HG02763 (cell line): Measurements from ENCODE around the gene YWHAH.

Experiments
- ATAC-seq: cut with Tn5 transposase; IDR thresholded peaks from one replicate; pipeline ENCODE4 v1.9.1; 2021; ENCODE audit warnings: mild to moderate bottlenecking, moderate library complexity; ENCODE audit not compliant: unreplicated experiment

YWHAH gene

DNA sequence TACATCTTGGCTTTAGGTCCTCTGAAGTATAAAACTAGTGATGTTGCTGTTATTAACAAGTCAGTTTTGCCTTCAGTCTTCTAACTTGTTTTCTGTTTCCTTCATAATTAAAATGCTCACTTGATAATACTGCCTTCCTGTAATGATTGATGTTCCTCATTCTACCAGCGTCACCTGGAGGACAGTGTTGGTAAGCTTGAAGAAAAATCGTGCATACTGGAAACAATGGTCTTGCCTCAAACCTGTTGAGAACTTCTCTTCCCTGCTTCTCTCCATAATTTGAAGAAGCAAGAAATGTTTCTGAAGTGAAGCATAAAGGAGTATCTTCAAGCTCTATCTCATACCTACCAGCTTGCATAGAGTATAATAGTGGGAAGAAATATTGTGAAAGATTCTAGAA lies 3.0 kb downstream of the YWHAH start:
- no peak for ATAC-seq

GRCh38 chr22:31948002-31948401 lies 3.7 kb downstream of the YWHAH start:
- no peak for ATAC-seq

- no peak for ATAC-seq
These were observed 5.9 kb downstream of the YWHAH start for GRCh38 chr22:31950226-31950625.

DNA sequence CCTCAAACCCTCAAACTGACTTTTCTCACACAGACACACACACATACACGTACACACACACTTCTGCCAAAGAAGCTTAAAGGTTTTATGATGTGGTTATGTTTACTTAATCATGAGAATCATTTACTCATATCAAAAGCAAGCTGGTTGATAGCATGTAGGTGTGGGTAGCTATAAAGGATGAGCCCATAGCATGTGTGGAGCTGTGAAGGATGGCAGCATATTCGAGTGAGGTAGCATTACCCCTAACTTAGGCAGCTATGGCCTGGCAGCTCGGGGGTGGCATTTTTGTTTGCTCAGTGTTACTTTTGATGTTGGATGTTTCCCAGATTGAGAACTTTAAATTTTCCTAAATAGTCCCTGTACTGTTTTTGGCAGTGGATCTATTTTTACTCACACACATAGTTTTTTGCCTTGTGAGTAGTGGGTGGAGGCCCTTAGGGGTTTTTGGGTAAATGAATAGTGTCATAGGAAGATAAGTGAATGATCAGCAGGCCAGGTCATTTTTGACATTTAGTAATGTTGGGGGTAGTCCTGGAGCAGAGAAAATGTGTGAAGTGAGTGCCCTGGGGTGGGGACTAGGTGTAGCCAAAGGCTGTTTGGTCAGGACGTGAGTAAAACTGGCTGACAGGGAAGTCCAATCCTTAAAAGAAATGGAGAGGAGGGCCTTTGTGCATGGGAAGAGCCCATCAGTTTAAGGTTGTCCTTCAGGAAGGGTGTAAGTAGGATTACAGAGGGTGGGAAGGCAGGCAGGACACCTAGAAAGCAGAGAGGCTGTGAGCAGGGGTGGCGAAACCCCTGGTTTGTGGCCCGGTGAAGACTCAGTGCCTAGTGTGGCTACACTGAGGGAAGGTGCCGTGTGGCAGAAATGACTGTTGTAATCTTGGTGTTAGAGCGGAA lies 7.1 kb downstream of the YWHAH start:
- no peak for ATAC-seq

DNA sequence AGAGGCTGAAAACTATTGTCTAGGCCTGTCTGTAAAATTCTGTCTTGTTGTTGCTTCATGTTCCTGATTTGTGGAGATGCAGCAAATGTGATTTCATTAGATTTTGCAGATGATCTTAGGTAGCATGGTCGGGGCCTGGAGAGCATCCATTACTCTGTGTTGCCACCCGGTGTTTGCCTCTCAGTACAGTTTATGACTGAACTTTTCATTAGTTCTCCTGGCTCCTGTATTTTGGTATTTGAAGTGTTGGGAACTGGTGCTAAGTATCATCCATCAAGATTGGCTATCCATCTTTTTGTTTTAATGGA lies 7.7 kb downstream of the YWHAH start:
- no peak for ATAC-seq

GRCh38 chr22:31952472-31952871 lies 8.1 kb downstream of the YWHAH start:
- no peak for ATAC-seq

- no peak for ATAC-seq
These were observed 8.9 kb downstream of the YWHAH start for GRCh38 chr22:31953261-31953660.

- no peak for ATAC-seq
These were observed 10.5 kb downstream of the YWHAH start for GRCh38 chr22:31954535-31955523.

- ATAC-seq: no peak
These were observed 12.0 kb downstream of the YWHAH start for GRCh38 chr22:31956360-31956759.

DNA sequence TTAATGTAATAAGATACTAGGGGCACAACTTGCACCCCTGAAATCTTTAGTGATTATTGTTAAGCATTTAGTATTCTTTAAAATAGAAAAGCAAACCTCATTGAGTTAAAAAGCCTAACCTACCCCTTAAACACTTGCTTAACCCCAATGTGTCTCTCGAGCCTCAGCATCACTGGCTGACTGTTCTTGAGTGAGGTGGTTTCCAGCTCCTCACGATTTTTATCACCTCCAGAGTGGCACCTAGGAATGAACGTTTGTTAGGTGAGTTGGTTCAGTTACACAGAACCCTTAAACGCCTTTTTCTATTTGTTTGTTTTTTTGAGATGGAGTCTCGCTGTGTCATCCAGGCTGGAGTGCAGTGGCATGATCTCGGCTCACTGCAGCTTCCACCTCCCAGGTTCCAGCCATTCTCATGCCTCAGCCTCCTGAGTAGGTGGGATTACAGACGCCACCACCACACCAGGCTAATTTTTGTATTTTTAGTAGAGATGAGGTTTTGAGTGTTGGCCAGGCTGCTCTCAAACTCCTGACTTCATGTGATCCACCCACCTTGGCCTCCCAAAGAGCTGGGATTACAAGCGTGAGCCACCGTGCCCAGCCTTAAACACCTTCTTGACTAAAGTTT lies 13.7 kb downstream of the YWHAH start:
- no peak for ATAC-seq

GRCh38 chr22:31958625-31959239 lies 14.4 kb downstream of the YWHAH start:
- ATAC-seq: no peak

DNA sequence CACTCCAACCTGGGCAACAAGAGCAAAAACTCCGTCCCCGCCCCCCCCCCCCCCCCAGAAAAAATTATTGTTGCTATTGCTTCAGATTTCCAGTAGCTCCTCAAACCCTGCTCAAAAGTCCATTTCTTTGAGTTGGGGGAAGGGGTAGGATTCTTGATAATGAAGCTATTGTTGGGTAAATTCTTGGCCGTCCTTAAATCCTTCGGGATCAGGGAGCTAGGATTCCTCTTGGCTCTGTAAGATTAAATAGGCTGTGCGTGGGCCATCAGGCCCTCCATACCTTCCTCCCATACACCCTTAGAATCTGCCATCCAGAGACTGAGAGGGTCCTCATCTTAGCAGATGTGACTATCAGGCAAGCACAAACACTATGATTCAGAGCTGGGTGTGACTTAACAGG lies 16.4 kb downstream of the YWHAH start:
- no peak for ATAC-seq

DNA sequence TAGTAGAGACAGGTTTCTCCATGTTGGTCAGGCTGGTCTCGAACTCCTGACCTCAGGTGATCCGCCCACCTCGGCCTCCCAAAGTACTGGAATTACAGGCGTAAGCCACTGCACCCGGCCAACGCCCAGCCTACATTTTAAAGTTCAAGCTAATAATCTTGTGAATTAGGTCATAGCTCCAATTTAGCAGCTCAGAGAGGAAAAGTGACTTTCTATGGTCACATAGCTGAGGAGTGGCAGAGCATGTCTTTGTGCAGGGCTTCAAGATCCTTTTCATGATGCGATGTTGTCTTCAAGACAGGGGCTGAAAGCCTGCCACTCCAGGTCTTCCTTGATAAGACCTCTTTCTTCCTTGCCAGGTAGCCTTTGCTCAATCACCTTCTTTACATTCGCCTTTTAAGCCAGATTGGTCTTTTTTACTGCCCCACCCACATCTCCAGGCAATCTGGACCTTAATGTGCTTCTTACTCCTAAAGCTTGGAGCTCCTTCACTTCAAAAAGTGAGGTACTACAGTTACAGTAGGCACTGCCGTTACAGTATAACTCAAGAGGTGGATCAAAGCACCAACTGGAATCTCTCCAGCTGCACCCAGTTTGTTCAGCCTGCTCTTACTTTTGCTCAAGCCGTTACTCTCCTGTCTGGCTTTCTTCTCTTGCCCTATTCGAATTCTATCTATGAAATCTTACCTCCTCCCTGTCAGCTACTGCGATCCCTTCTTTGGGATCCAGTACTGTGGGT lies 18.2 kb downstream of the YWHAH start:
- no peak for ATAC-seq

DNA sequence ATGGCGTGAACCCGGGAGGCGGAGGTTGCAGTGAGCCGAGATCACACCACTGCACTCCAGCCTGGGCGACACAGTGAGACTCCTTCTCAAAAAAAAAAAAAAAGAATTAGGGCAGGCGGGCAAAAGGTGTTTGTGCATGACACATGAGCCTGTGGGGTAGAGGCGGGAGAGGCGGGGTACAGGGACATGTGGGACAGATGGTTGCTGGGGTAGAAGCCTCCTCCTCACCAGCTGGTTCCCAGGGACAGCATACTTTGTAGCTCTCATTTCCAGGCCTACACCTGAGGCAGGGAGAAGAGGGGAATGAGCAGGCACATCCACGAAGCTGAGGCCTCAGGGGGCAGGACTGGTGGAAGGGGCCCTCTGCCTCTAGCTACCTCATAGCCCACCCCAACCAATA lies 23.7 kb downstream of the YWHAH start:
- no peak for ATAC-seq

- ATAC-seq: peak; percentile 43
These were observed 25.6 kb downstream of the YWHAH start for GRCh38 chr22:31969789-31970489.

DNA sequence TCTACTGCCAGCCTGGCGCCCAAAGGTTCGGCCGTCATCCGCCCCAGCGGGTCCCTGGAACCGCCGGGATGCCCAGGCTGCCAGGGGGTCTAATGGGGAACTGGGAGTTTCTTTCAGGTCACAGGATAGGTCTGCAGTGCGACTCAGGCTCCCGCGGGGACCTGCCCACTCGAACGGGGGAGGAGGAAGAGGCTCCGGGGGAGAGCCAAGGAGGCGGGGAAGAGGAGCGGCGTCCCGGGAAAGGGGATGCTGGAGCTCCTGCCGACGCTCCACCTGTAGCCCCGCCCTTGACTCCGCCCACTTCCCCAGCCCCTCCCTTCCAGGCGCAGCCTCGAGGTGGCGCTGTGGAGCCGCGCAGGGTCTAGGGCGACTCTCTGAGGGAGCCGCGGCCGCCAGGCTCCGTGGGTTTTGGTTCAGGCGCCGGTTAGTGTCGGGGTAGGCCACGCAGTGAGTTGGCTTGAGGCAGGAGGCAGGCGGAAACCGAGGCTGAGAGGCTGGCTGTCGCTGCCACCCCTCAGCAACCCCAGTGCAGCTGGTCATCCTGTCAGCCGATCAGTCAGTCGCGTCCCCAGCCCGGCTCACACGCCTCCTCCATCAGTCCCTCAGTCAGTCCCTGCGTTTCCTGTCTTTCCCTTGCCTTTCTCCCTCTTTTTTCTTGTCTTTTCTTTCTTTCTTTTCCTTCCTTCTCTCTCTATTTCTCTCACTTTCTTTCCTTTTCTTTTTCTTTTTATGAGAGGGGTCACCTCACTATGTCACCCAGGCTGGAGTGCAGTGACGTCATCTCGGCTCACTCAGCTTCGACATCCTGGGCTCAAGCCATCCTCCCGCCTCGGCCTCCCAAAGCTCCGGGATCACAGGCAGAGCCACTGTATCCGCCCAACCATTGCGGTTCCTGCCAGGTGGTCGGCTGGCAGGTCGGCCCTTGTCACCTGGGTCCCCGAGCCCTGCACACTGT lies 26.4 kb downstream of the YWHAH start:
- ATAC-seq: peak; percentile 51

DNA sequence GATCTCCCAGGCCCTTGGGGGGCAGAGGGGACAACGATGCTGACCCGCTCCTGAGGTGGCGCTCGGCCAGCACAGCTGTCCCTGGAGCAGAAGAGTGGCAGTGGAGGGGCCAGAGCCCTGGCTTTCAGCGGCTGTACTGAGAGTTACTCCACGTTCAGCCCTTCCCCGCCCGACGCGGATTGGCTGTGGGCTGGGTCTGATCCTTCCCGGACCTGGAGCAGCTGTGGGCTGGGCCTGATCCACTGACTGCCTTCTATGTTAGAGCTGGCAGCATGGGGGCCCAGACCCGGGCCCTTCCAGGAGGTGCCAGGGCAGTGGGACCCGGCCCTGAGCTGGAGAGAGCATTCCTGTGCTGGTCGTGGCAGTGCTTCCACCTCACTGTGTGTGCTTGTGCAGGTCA lies 27.8 kb downstream of the YWHAH start:
- no peak for ATAC-seq

GRCh38 chr22:31973739-31974138 lies 29.4 kb downstream of the YWHAH start:
- ATAC-seq: no peak
